ENCODE measurements around the gene RUVBL2.

GRCh38 chr19:49016067-49016839 is 22.6 kb downstream of the RUVBL2 start:
- TF ChIP-seq CTCF (IDR thresholded peaks at IDR 0.05) (no peak), POLR2A (IDR thresholded peaks at IDR 0.05) (no peak)

Measured in tibial nerve (tissue), 3 donors.